Measurements from ENCODE around the gene TRPM2. TPM values are rescaled to one million over a fixed set of nuclear protein-coding genes. Genes with fewer than 3 reads are reported as not detected.
"Not testable (repeated sequence)": the region's sequence is repeated elsewhere in the genome, so short reads cannot be mapped to it uniquely, and the experiment has no call there.

The TRPM2 gene
- total and polyA plus RNA-seq, 4 experiments from 2014 or later, result 0.37 to 1.7 (median 1.3) TPM; not detected in 1

GRCh38 chr21:44414291-44415072, 61.1 kb downstream of the TRPM2 start:
- DNase-seq, result no peak
- Mint-ChIP-seq H3K36me3 (peaks cover 0 to 3% of the 10 kb centered on the region in 2 donors), H3K27me3 (peaks cover 0 to 1% of the 10 kb centered on the region in 2 donors), H3K4me1 (peaks cover 0 to 1% (median under 1%) of the 10 kb centered on the region in 4 donors), H3K4me3 (no peak overlapping the region), H3K27ac (no peak overlapping the region), H3K9me3 (peaks cover 0 to 2% (median 0%) of the 10 kb centered on the region in 8 donors)
- ChIA-PET POLR2A (ENCODE audit: partially characterized antibody) (no interaction called here), CTCF (ENCODE audit: partially characterized antibody) (no interaction called here)
- H3K36me3 ChIP-seq (ENCODE audit: insufficient read depth, low read length), result no peaks in the 10 kb centered on the region
- intact Hi-C loops (cut with micrococcal nuclease), result no loop called here
- no peaks in the 10 kb centered on the region for H3K9me3 ChIP-seq (ENCODE audit: control insufficient read depth in 1 of 2, low read length in 2 of 2)
- no peaks in the 10 kb centered on the region for H3K27me3 ChIP-seq (ENCODE audit: insufficient read depth, low read length)
- H3K4me3 ChIP-seq (ENCODE audit: low read length in 2 of 2), result no peak overlapping the region
- no peak overlapping the region for H3K27ac ChIP-seq (ENCODE audit: low read depth, low read length)
- H3K4me1 ChIP-seq (ENCODE audit: insufficient read depth, low read length), result no peaks in the 10 kb centered on the region

DNA sequence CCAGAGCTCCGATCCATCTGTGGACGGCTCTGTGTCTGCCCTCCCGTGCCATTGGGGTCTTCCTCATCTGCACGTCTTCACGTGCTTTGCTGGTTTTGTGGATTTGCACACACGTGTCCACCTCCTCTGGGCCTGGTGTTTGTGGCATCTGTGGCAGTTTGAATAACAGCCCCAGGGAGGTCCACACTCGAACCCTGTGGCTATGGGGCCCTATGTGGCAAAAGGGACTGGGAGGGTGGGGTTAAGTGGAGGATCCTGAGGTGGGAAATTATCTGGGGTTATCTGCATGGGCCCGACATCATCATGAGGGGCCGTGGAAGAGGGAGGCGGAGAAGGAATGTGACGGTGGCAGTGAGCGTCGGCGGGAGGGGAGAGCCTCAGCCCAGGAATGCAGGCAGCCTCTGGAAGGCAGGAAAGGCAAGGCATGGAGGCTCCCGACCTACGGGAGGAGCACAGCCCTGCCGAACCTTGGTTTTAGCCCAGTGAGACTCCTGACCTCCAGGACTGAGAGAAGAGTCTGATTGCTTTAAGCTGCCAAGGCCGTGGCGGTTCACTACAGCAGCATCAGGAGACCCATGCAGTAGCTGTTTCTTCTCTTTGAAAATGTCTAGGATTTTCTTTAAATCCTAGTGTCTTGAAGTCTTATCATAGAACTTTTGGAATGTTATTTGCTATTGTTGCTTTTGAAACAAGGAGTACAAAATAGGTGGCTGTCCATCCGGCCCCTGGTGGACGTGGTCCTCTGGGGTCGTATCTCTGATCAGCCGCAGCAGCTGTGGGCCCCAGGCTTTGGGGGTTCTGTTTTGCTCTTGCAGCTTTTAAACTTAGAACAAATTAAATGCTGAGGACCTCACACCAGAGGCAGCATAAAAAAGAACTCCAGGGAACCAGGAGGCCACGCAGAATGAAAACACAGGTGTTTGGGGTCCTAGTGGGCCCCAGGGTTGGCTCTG, 61.9 kb downstream of the TRPM2 start:
- intact Hi-C loops (cut with micrococcal nuclease), result no loop called here
- H3K4me3 Mint-ChIP-seq, result no peak overlapping the region

GRCh38 chr21:44416193-44416592, 62.8 kb downstream of the TRPM2 start:
- Histone ChIP-seq H3K4me1 (ENCODE audit: insufficient read depth, low read length) (no peaks in the 10 kb centered on the region), H3K27ac (ENCODE audit: low read depth, low read length) (no peak overlapping the region), H3K36me3 (ENCODE audit: insufficient read depth, low read length) (no peaks in the 10 kb centered on the region), H3K27me3 (ENCODE audit: insufficient read depth, low read length) (no peaks in the 10 kb centered on the region), H3K4me3 (ENCODE audit: low read length in 2 of 2) (no peak overlapping the region), H3K9me3 (ENCODE audit: control insufficient read depth in 1 of 2, low read length in 2 of 2) (no peaks in the 10 kb centered on the region)
- Mint-ChIP-seq H3K27ac (no peak overlapping the region), H3K4me1 (peaks cover 0 to 2% (median under 1%) of the 10 kb centered on the region in 4 donors), H3K9me3 (peaks cover 0 to 4% (median 0%) of the 10 kb centered on the region in 8 donors), H3K36me3 (peaks cover 0 to 6% of the 10 kb centered on the region in 2 donors), H3K27me3 (peaks cover 0 to 1% of the 10 kb centered on the region in 2 donors), H3K4me3 (no peak overlapping the region)
- no peak for DNase-seq
- ChIA-PET CTCF (ENCODE audit: partially characterized antibody) (no interaction called here), POLR2A (ENCODE audit: partially characterized antibody) (no interaction called here)
- intact Hi-C loops (cut with micrococcal nuclease), result no loop called here

More for the DNA sequence above, 61.9 kb downstream of the TRPM2 start:
- Histone ChIP-seq H3K9me3 (ENCODE audit: control insufficient read depth in 1 of 2, low read length in 2 of 2) (no peaks in the 10 kb centered on the region), H3K27ac (ENCODE audit: low read depth, low read length) (no peak overlapping the region), H3K36me3 (ENCODE audit: insufficient read depth, low read length) (no peaks in the 10 kb centered on the region), H3K27me3 (ENCODE audit: insufficient read depth, low read length) (no peaks in the 10 kb centered on the region), H3K4me1 (ENCODE audit: insufficient read depth, low read length) (no peaks in the 10 kb centered on the region), H3K4me3 (ENCODE audit: low read length in 2 of 2) (no peak overlapping the region)
- ChIA-PET CTCF (ENCODE audit: partially characterized antibody) (no interaction called here), POLR2A (ENCODE audit: partially characterized antibody) (no interaction called here)
- peaks cover 0 to 4% (median 0%) of the 10 kb centered on the region in 8 donors for H3K9me3 Mint-ChIP-seq
- peaks cover 0 to 2% (median under 1%) of the 10 kb centered on the region in 4 donors for H3K4me1 Mint-ChIP-seq
- peaks cover 0 to 6% of the 10 kb centered on the region in 2 donors for H3K36me3 Mint-ChIP-seq
- H3K27me3 Mint-ChIP-seq, result peaks cover 0 to 1% of the 10 kb centered on the region in 2 donors
- no peak for DNase-seq
- no peak overlapping the region for H3K27ac Mint-ChIP-seq

- POLR2A ChIA-PET (ENCODE audit: partially characterized antibody); H3K4me1 Mint-ChIP-seq; CTCF ChIA-PET (ENCODE audit: partially characterized antibody); H3K4me3 ChIP-seq (ENCODE audit: low read length in 2 of 2); H3K27me3 Mint-ChIP-seq; H3K36me3 ChIP-seq (ENCODE audit: insufficient read depth, low read length); H3K9me3 ChIP-seq (ENCODE audit: control insufficient read depth in 1 of 2, low read length in 2 of 2); H3K4me1 ChIP-seq (ENCODE audit: insufficient read depth, low read length); intact Hi-C loops (cut with micrococcal nuclease); H3K4me3 Mint-ChIP-seq; H3K27me3 ChIP-seq (ENCODE audit: insufficient read depth, low read length); H3K27ac ChIP-seq (ENCODE audit: low read depth, low read length); H3K9me3 Mint-ChIP-seq; H3K36me3 Mint-ChIP-seq; DNase-seq; H3K27ac Mint-ChIP-seq: not testable (repeated sequence)
Measured at GRCh38 chr21:44417621-44418107, 64.2 kb downstream of the TRPM2 start.

DNA sequence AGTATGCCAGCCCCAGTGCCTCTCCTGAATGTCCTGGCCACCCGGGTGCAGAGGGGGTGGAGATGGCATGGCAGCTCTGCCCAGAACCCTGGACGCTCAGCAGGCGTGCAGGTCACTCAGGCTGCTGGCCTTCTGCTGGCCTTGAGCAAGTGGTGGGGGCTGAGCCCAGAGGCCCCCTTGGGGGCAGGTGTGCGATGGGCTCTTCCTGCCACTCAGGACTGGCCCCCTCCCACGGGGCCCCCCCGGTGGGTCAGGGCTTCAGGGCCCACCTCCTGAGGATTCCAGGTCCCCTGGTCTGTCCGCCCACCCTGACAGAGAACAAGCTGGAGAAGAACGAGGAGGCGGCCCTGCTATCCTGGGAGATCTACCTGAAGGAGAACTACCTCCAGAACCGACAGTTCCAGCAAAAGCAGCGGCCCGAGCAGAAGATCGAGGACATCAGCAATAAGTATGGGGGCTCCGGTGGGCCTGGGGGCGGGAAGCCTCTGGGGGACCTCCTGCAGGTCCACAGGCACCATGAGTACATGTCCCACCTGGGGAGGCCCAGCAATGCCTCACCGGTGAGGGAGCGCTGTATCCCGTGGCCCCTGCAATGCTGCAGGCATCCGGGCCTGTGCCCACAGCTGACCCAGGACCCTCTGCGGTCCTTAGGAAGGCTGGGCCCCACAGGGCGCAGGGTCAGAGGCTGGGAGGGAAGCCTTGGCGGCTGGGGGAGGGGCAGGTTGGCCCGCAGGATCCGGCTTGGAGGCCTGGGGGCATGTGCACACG, 64.9 kb downstream of the TRPM2 start:
- no peak overlapping the region for H3K4me3 ChIP-seq (ENCODE audit: low read length in 2 of 2)
- Mint-ChIP-seq H3K4me3 (no peak overlapping the region), H3K27ac (no peak overlapping the region), H3K4me1 (peaks cover 0 to 2% (median under 1%) of the 10 kb centered on the region in 4 donors), H3K36me3 (peaks cover 0 to 6% of the 10 kb centered on the region in 2 donors), H3K9me3 (peaks cover 0 to 4% (median 0%) of the 10 kb centered on the region in 8 donors), H3K27me3 (peaks cover 0 to 1% of the 10 kb centered on the region in 2 donors)
- no peak overlapping the region for H3K27ac ChIP-seq (ENCODE audit: low read depth, low read length)
- H3K36me3 ChIP-seq (ENCODE audit: insufficient read depth, low read length), result no peaks in the 10 kb centered on the region
- H3K9me3 ChIP-seq (ENCODE audit: control insufficient read depth in 1 of 2, low read length in 2 of 2), result no peaks in the 10 kb centered on the region
- intact Hi-C loops (cut with micrococcal nuclease), result no loop called here
- DNase-seq, result no peak
- H3K4me1 ChIP-seq (ENCODE audit: insufficient read depth, low read length), result no peaks in the 10 kb centered on the region
- no peaks in the 10 kb centered on the region for H3K27me3 ChIP-seq (ENCODE audit: insufficient read depth, low read length)
- CTCF ChIA-PET (ENCODE audit: partially characterized antibody), result no interaction called here
- POLR2A ChIA-PET (ENCODE audit: partially characterized antibody), result no interaction called here

DNA sequence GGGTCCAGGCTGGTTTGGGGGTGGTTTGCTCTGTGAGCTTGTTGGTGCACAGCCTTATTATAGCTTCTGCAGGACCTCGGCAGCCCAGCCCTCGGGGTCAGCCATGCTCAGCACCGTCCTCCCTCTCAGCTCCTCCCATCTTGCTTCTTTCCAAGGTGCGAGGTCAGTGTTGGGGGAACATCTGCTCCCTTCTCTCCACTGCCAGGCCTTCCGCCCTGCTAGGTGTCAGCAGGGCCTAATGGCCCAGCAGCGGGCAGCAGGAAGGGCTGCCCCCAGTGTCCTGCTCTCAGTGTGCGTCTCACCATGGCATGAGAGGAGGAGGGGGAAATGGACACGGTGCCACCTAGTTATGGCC, 65.4 kb downstream of the TRPM2 start:
- no peaks in the 10 kb centered on the region for H3K27me3 ChIP-seq (ENCODE audit: insufficient read depth, low read length)
- Mint-ChIP-seq H3K9me3 (peaks cover 0 to 4% (median 0%) of the 10 kb centered on the region in 8 donors), H3K4me3 (no peak overlapping the region), H3K36me3 (peaks cover 0 to 6% of the 10 kb centered on the region in 2 donors), H3K27ac (no peak overlapping the region), H3K27me3 (peaks cover 0 to 1% of the 10 kb centered on the region in 2 donors), H3K4me1 (peaks cover 0 to 2% (median under 1%) of the 10 kb centered on the region in 4 donors)
- ChIA-PET POLR2A (ENCODE audit: partially characterized antibody) (no interaction called here), CTCF (ENCODE audit: partially characterized antibody) (no interaction called here)
- no peaks in the 10 kb centered on the region for H3K9me3 ChIP-seq (ENCODE audit: control insufficient read depth in 1 of 2, low read length in 2 of 2)
- H3K4me1 ChIP-seq (ENCODE audit: insufficient read depth, low read length), result no peaks in the 10 kb centered on the region
- H3K36me3 ChIP-seq (ENCODE audit: insufficient read depth, low read length), result no peaks in the 10 kb centered on the region
- H3K27ac ChIP-seq (ENCODE audit: low read depth, low read length), result no peak overlapping the region
- intact Hi-C loops (cut with micrococcal nuclease), result no loop called here
- no peak overlapping the region for H3K4me3 ChIP-seq (ENCODE audit: low read length in 2 of 2)
- DNase-seq, result no peak
